NCI-H1930 (cell line): ENCODE data around the gene IL3.
A peak's percentile ranks its signal among the peaks of the same experiment; 100 is the strongest.

Source experiments
- DNase-seq, 2 experiments: peaks; one replicate each; lab custom pipeline; 2025; lab: John Stamatoyannopoulos, UW

IL3 gene

GRCh38 chr5:132056610-132057497, 3.6 kb upstream of the IL3 start:
- no peak for DNase-seq

DNA sequence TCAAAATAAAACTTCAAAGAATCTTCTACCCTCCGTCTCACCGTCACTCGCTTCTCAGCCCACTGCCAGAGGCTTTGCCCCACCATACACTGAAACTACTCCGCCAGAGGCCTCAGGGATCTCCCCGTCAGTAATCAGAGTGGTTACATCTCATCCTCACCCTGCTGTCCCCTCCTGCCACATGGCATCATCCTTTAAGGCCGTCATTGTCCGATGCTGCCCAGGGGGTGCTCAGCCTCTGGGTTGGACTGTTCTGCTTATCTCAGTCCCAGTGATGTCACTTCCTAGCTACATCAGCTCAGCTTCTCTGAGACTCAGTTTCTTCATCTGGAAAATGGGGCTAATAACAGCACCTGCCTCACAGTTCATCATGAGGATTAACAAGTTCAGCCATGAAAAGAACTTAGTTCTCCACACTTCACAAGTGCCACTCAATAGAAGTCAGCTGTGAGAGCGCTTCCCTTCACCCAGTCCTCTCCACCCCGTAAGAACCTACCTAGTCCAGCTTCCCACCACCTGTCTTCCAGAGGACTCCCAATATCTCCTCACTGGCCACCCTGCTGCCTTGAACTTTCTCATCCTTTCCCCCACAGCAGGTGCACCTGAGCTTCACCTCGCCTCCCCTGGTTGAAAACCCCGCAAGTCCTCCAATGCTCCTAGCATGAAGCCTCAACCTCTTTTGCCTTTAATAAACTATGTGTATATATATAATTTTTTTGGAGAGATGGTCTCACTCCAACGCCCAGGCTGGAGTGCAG, 2.8 kb upstream of the IL3 start:
- no peak for DNase-seq

DNA sequence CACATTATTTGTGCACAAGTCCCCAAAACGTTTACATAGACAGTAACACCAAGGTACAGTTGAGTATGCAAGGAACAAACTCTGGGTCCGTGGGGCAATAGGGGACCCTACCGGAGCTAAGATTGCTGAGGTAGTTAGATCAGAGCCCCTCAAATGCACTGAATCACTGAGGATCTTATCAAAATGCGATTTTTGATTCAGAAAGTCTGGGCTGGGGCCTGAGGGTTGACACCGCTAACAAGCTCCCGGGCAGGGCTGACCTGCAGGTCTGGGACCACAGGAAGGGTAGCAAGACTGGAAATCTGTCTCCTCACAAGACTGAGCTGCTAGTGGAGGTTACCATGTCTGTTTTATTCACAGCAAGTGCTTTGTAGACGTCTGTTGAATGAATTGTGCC, 1.8 kb upstream of the IL3 start:
- DNase-seq, result no peak

GRCh38 chr5:132059043-132059695, 1.3 kb upstream of the IL3 start:
- no peak for DNase-seq

DNA sequence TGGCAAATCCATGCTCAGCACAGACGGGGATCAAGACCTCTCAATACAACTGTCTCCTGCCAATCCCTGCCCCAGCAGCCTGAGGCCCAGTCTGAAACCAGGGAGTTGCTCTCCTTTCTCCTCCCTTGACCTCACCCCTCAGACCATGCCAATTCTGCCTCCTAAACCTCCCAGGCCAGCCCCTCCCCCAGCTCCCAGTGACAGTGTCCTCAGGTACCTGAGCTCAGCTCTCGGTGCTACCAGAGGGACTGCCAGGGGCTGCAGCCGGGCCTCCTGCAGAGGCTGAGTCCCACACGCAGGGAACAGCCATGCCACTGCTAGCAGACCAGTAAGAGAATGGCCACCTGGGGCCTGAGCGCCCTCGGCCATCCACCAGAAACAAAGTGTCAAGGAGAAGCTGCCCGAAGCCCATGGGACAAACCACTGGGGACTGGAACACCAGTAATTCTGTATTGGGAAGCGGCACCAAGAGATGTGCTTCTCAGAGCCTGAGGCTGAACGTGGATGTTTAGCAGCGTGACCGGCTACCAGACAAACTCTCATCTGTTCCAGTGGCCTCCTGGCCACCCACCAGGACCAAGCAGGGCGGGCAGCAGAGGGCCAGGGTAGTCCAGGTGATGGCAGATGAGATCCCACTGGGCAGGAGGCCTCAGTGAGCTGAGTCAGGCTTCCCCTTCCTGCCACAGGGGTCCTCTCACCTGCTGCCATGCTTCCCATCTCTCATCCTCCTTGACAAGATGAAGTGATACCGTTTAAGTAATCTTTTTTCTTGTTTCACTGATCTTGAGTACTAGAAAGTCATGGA, 557 bp upstream of the IL3 start:
- no peak for DNase-seq

DNA sequence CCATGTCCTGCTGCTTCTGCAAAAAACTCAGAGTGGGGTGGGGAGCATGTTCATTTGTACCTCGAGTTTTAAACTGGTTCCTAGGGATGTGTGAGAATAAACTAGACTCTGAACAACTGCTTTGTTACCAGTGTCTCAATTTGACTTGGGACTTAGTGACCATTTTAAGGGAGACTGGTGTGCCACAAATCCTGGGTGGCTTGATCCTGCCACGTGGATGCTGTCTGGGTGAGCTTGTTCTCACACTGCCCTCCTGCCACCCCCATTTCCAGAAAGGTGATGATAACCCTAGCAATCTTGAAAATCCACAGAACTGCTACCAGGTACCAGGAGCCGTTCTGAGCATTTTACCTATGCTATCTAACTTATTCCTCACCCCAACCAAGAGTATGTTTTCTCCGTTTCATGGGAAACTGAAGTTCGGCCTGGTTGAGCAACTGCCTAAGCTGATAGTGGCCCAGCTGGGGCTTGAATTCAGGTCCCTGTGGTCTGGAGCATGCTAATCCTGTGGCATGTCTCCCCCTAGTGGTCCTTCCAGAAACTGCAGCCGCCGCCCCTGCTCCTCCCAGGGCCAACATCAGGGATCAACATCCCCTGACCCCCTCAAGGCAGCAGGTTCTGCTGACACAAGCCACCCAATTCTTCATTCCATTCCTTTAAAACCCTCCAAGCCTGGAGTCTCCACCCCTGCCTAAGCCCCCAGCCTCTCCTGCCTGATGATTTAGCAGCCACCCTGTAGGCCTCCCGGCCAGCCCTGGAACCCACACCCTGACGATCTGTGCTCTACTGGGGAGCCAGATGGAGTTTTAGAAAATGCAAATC, 2.8 kb downstream of the IL3 start:
- DNase-seq, result peak in 1 of 2 experiments; percentile 24

DNA sequence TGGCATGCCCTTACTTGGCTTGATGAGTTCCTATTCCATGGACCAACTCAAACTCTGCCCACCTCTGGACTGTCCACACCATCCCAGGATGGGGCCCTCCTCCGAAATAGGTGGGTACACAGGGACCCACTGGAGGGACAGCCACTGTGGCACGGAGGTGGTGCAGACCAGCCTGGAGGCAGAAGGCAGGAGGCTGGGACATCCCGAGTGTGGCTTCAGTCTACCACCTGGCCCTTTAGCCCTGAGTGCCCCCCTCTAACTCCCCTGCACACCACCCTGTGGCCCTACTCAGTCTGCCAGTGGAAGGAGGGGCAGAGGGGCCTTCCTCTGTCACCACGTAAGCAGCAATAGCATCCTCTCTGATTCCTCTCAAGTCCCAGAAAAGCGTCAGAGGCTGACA, 3.7 kb downstream of the IL3 start:
- DNase-seq, result no peak

DNA sequence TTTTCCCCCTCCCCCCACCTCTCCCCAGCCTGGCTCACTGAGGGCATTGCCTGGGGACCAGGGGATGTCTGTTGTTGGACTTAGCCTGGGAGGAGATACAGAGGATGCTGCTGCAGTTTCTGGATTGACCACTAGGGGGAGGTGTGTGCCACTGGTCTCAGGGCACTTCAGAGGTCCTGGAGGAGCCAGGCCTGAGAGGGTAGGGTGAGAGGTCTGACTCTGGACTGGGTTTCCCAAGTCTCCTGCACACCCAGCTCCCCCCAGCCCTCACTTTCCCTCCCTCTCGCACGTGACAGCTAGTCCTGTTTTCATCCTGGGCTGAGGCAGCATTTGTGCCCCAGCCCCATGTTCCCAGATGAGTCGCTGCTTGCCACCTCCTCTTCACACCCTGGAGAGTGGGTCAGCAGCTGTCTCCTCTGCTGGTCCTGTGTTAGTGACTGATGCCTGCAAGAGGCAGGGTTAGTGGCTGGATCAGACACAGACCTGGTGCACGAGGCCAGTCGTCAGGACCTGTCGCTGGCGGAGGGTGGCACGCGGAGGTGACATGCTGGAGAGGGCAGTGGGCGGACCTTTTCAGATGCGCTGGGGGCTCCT, 4.4 kb downstream of the IL3 start:
- peak in 1 of 2 experiments; percentile 35 for DNase-seq

DNA sequence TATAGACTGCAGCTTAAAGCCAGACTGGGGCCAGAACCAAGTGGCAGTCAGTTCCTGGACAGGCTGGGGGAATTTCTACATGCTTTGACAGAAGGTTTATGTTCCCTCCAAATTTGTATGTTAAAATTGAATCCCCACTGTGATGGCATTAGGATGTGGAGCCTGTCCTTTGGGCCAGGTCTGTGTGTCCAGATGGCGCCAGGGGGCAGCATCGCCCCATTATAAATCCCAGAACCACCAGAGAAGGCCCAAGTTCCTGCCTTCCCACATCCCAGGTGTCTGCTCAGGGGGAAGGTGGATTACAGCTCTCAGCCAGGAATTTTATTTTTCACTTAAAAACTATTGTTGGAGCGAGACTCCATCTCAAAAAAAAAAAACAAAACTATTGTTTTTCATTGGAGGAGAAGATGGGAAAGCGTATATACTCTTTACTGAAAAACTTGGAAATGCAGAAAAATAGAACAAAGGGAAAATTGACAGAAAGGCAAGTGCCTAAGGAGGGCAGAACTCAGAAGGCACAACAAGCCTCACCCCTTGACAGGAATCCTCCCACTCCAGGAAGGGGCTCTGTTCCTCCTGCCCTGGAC, 5.0 kb downstream of the IL3 start:
- peak in 1 of 2 experiments; percentile 23 for DNase-seq

- DNase-seq, result no peak
These were observed 5.7 kb downstream of the IL3 start for GRCh38 chr5:132065951-132066701.

DNA sequence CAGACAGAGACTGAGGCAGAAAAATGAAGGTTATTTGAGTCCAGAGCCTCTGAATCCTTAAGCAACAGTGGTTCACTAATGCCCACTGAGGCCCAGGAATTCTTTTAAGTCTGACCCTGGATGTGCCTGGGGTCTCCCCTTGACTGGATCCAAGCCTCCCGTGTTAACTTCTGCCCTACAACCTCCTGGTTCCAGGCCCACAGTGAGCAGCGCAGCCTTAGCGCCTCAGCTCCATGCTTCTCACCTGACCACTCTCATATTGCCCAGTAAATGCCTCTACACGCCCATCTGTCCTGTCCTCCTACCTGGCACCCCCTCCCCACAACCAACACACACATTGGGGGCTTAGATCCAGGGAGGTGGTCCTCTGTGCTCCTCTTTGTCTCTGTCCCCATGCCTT, 6.4 kb downstream of the IL3 start:
- DNase-seq, result no peak

DNA sequence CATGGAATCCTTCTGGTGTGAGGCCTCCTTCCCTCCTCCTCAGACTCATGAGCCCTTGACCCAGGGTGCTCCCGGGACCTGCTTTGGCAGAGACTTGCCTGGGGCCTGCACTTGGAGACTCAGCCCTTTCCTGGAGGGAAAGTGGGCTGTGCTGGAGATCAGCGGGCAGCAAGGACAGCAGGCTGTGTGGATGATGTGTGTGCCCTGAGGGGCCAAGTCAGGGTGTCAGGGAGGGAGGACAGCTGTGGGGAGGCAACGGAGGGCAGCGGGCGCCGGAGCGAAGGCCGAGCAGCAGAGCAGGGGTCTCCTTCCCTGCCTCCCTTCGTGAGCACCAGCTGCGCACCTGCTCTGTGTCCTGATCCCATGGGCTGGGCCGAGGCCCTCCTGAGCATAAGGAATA, 7.0 kb downstream of the IL3 start:
- DNase-seq, result no peak

DNA sequence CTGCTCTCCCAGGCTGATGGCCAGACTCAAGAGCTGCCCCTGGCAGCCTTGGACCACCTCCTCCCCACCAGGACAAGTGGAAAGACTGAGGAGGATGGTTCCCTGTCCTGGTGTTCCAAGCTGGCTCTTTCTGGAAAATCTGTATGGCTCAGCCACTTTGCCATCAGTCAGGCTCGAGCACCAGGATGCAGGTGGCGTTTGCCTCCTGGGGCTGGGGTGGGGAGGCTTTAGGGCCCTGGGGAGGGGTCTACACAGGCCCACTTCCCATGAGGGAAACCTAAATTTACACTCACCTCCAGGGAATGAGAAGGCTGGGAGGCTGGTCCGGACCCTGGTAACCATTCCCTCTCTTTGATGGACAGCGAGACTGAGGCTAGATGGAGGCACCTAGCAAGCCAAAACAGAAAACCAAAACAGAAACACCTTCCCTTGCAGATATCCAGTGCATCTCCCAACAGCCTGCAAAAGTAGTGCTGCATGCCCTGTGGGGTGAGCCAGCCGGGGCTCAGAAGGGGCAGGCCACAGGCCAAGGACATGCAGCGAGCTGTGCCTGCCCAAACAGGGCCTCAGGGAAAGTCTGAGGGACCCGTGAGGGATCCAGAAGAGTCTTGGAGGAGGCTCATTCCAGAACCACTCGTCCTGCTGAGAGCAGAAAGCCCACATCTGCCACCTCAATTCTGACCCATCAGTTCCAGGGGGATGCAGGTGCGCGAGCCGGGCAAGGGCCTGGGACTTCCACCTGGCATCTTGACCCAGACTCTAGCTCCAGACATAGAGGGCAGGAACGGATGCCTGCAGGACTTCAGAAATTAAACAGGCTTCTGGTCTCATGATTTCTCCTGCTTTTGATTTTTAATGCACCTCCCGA, 7.7 kb downstream of the IL3 start:
- no peak for DNase-seq

DNA sequence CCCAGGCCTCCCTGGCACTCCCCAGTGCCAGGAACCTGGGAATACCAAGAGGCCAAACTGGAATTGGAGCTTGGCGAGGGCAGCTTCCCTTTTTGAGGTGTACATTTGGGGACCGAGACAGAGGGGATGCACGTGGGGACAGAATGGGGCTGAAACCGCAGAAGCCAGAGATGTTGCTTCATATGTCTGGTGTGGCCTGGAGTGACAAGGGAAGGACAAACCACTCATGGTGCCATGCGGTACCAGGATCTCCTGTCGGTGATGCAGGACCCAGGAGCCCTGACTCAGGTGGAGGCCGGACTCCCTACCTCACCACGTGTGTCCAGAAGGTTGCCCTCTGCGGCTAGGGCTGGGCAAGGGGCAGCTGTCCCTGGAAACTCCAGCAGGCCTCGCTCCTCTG, 9.1 kb downstream of the IL3 start:
- no peak for DNase-seq

GRCh38 chr5:132069994-132070393, 9.5 kb downstream of the IL3 start:
- no peak for DNase-seq

- no peak for DNase-seq
These were observed 10.2 kb downstream of the IL3 start for GRCh38 chr5:132070460-132071337.

GRCh38 chr5:132071338-132071707, 10.9 kb downstream of the IL3 start:
- DNase-seq, result no peak

GRCh38 chr5:132072070-132072469, 11.6 kb downstream of the IL3 start:
- no peak for DNase-seq
